NCI-H128 (cell line): ENCODE measurements around the gene TXNRD3.
"Not testable (repeated sequence)": the region's sequence is repeated elsewhere in the genome, so short reads cannot be mapped to it uniquely, and the experiment has no call there.

Experiments used
- DNase-seq: peaks from one replicate; lab custom pipeline; 2025; ENCODE audit not compliant: unreplicated experiment; lab: John Stamatoyannopoulos, UW

Gene TXNRD3

DNA sequence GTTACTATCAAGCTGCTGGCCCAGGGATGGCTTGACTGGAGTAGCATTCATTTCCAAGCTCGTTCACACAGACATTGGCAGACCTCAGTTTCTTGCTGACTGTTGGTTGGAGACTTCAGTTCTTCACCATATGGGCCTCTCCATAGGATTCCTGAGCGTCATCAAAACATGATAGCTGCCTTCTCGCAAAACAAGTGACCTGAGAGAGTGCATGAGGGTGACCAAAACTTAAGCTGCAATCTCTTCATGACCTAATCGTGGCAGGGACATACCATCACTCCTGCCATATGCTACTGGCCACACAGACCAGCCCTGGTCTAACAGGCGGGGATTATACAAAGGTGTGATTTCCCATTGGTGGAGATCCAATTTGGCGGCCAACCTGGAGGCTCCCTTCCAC, 50.2 kb downstream of the TXNRD3 start:
- DNase-seq, result no peak

DNA sequence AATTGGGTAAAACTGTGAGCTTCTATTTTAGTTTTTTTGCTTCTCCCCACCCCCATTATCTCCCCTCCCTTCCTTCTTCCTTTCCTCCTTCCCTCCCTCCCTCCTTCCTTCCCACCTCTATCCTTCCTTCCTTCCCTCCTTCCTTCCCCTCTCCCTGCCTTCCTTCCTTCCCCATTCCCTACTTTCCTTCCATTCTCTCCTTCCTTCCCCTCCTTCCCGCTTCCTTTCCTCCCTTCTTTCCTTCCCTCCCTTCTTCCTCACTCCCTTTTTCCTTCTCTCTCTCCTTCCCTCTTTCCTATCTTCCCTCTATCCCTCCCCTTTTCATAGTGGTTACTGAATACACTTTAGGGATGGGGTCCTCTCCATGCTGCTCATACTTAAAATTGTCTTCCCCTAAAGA, 55.8 kb downstream of the TXNRD3 start:
- no peak for DNase-seq

DNA sequence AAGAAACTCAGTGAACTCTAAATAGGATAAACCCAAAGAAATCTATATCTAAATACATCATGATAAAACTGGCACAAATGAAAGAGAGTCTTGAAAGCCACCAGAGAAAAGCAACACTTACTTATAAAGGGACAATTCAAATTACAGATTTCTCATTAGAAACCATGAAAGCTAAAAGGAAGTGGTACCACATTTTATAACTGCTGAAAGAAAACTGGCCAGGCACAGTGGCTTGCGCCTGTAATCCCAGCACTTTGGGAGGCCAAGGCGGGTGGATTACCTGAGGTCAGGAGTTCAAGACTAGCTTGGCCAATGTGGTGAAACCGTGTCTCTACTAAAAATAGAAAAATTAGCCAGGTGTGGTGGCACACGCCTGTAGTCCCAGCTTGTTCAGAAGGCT, 59.4 kb downstream of the TXNRD3 start:
- not testable (repeated sequence) for DNase-seq

DNA sequence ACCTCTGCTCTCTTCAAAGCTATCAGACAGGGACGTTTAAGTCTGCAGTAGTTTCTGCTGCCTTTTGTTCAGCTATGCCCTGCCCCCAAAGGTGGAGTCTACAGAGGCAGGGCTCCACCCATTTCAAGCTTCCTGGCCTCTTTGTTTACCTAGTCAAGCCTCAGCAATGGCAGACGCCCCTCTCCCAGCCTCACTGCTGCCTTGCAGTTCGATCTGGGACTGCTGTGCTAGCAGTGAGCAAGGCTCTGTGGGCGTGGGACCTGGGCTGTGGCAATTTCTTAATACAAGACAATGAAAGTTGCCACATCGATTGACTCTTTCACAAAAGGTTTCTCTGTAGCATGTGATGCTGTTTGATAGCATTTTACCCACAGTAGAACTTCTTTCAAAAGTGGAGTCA, 63.4 kb downstream of the TXNRD3 start:
- not testable (repeated sequence) for DNase-seq

DNA sequence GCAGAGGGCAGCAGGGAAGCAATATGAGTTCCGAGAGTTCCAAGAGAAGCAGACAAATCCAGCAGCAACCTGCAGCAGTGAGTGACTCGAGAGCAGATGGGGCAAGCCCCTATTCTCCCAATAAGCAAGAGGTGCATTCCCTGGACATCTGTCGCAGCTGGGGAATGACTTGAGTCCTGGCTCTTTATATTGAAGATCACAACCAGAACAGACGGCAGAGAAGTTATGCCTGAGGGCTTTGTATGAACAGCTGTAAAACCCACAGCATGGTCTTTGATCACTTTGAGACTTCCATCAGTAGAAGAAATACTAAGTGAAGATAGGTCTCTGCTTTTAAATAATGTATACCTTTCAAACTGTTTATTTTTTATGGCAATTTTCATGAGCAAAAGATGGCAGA, 72.6 kb downstream of the TXNRD3 start:
- no peak for DNase-seq

DNA sequence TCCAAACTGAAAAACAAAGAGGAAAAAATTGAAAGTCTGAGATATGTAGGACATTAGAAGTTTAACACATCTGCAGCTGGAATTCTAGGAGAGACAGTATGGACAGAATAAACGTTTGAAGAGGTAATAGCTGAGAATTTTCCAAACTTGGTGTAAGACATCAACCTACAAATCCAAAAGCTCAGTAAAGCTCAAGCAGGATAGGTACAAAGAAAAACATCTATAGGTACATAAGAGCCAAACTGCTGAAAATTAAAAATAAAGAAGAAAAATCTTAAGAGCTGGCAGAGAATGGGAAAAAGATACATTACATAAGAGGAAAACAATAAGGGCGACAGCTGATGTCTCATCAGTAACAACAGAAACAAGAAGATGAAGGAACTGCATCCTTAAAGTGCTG, 73.4 kb downstream of the TXNRD3 start:
- no peak for DNase-seq

DNA sequence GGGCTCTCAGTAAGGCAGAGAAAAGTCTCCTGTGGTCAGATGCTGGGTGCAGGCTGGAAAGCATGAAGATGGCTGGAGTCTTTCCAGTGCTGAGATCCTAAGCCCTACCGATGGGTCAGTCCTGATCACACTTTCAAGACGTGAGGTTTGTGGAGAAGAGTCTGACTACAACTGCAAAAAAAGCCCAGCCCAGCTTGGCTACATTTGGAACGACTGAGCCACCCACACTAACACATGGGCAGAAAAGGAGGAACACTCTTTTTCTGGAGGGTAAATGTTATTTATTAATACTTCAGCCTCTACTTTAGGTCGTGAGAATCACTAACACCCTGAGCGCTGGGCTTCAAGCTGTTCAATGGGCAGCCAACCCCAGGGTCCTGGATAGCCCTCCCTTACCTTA, 74.2 kb downstream of the TXNRD3 start:
- no peak for DNase-seq

DNA sequence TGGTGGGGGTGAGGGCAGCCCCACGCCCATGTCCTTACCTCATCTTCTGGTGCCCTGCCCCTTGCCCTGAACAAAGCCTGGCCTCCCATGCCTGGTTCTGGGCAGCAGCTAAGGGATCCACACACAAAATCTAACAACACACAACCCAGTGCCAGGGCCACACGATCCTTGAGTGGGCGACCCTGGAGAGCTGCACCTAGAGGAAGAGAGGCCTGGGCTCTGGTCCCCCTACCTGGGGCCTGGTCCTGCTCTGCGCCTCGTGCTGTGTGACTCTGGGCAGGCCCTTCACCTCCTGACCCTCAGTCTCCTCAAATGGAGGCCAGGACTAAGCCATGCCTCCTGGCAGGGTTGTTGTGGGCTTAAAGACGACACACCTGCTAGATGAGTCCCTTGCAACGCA, 76.2 kb downstream of the TXNRD3 start:
- DNase-seq, result no peak

DNA sequence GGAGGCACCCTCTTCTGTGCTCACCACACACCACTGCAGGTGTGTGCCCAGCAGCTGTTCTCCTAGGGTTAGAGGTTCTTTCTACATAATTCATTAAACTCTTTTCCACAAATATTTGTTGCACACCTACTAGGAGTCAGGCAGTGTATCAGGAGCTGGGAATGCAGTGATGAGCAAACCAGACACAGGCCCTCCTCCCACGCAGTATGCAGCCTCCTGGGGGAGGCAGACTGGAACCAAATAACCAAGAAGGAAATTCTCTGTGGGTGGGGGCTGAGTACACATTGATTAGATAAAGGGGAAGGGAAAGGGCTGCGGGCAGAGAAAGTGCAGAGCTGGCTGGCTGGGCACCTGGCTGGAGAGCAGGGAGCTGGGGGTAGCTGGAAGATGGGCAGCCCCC, 77.7 kb downstream of the TXNRD3 start:
- DNase-seq, result no peak

DNA sequence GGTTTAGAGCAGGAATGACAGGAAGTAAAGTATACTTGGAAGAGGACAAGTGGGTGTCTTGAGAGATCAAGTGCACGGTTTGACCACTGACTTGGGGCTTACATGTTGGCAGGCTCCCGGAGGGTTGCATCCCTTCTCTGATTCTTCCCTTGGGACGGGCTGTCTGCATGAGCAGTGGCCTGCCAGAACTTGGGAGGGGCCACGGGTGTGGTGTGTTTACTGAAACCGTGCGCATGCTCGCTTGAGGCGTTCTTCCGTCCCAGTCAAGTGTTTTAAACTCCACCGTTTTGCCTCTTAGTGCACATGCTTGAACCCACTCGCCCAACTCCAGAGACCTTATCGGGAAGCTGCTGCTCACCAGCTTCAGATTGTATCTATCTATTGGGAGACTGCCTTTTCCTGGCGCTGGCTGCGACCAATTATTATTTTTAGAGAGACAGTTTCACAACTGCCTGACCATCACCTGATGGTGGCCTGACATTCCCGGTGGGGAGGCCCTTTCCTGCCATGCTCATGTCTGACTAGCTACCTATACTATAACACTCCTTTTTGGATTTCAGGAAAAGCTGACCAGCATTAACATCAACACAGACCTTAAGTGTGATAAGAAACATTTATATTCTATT, 81.3 kb downstream of the TXNRD3 start:
- no peak for DNase-seq

DNA sequence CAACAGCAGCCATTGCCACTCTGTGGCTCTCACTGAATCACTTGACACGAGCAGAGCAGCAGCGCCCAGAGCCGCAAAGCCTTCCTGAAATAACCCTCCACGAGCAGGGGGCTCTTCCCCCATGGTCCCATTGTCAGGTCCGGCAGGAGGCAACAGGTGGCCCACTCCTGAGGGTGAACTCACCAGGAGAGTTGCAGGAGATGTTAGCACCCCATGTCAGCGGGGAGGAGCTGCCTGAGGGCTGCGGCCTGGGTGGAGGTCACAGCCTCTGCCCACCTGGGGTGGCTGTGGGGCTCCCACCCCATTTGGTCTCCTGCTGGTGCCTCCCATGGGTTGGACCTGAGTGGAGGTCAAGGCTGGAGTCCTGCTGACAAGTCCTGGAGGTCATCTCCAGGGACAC, 83.8 kb downstream of the TXNRD3 start:
- no peak for DNase-seq

DNA sequence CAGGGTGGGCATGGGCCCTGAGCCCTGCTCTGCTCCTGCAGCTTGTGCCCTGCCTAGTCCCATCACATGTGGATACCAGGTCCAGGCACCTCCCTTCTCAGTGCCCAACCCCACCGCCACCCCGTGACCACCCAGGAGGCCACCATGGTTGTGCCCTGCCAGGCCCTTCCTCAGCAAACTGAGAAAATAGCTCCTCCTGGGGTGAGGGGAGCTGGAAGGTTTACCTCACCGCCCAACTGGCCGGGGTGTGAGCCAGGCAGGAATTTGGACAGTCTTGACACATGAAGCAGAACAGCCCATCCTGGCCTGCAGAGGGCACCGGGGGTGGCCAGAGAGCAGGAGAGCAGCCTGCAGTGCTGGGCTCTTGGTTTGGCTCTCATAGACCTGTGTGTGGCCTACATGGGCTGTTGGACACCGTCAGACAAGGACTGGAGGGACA, 84.8 kb downstream of the TXNRD3 start:
- DNase-seq, result no peak

DNA sequence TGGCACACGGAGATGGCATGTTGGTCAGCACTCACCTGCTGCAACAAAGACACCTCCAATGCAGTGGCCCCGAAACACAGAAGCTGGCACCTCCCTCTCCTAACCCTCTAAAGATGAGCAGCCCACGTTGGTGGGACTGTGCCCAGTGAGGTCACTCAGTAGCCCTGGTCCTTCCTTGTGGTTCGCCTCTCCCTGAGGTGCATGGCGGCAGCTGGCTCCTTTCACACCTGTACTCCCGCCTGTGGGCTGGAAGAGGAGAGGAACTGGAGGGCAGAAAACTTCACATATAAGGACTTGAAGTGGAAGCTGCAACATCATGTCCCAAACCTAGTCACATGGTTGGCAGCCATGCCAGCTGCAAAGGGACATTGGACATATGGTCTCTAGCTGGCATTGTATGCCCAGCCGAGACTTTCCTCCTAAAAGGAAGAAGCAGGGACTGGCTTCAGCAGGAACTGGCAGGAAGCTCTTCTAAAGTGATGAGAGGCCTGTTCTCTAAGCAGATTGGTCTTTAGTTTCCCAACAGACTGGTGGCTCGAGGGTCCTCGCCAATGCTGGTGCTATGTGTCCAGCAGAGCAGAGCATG, 85.4 kb downstream of the TXNRD3 start:
- DNase-seq, result no peak

DNA sequence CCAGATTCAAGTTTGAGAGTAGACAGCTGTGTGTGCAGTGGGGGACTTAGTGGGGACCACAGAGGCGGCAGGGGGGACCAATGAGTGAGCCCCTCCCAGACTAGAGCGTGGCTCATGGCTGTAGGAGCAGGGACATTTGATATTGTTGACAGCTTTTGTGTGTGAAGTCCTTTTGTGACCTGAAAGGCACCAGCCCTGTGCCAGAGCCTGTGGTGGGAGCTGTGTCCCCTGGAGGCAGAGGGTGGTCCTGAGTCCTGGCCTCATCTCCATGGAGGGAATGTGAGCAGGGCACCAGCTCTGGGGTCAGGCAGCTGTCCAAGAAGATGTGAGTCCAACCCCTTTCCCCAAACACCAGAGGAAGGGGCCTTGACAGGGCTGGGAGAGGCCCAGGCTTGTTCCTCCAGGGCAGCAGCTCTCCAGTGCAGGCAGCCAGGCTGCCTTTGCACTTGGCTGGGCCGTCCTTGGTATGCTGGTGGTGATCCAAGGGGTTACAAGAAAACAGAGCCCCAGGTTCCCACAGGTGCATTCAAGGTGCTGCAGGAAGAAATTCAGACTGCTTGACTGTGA, 86.1 kb downstream of the TXNRD3 start:
- DNase-seq, result no peak

DNA sequence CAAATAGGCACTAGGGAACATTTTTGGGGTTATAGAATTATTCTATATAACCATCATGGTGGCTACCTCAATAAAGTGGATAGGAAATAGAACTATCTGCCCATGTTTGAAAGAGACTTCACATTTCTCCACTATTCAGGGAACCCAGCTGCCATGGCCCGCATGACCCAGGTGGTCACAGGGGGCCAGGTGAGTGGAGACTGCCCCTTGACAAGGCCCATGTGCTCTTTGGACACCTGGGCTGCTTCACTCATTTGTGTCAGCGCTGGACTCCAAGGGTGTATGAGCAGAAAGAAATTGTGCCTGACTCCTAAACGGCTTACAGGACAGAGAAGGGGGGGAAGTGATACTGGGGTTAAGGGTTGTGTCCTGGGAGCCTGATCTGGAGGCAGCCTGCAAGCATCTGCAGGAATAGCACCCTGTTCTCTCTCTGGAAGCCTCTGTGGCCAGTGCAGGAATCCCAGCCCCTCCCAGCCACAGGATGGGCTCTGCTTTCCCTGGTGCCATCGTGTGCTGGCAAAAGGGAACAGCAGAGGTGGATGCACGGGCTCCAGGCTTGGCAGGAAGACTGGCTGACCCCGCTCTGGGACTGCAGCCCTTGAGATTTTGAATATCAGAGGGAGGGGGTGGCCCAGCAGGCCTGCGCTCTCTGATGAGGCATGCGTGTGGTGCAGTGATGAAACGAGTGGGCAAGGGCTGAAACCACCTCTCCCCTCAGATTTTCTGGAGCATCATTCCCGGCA, 87.1 kb downstream of the TXNRD3 start:
- no peak for DNase-seq

DNA sequence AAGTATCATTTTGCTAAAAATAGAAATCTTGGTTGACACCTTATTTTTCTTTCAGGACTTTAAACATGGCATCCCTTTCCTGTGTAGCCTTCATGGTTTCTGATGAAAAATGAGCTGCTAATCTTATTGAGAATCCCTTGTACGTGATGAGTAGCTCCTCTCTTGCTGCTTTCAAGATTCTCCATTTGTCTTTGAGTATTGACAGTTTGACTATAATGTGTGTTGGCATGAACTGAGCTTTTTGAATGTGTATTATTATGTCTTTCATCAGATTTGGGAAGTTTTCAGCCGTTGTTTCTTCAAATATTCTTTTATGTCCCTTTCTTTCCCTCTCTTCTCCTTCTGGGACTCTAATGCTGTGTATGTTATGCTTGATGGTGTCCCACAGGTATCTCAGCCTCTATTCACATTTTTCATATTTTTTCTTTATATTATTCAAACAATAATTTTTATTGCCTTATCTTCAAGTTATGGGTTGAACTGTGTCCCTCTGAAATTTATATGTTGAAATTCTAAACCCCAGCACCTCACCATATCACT, 92.1 kb downstream of the TXNRD3 start:
- no peak for DNase-seq

DNA sequence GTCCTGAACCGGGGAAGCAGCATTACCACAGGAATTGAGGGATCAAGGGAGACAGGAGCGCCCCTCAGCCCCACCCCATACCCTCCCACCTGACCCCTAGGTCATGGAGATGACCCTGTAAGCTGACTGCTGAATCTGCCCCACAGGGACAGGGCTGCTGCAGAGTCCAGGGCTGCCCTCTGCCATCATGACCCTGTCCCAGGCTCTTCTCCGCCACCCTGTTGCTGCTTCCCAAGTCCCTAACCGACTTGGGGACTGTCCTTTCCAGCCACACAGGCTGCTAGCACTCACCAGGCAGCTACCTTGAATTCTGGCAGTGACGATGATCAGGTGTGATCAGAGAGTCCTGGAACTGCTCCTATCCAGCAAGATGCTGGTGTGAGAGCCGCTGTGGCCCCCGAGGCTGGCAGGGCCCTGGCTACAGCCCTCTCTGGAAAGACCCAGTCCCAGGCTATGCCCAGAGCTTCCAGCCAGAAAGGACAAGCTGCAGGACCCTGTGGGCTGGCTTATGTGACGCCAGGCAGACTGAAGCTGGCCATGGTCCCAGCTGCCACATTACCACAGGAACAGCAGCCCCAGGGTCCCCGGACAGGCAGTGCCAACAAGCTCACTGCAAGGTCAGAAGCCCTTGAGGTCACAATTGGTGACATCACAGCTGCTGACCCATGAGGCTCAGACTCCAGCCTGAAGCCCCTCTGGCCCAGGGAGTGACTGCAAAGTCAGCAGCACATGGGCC, 96.4 kb downstream of the TXNRD3 start, which contains the start of gene C3orf22:
C3orf22 (minus strand) TSS at position 597 of the 736 bp plus-strand sequence. CDS start 5,542 bp downstream, outside the sequence.
- no peak for DNase-seq

DNA sequence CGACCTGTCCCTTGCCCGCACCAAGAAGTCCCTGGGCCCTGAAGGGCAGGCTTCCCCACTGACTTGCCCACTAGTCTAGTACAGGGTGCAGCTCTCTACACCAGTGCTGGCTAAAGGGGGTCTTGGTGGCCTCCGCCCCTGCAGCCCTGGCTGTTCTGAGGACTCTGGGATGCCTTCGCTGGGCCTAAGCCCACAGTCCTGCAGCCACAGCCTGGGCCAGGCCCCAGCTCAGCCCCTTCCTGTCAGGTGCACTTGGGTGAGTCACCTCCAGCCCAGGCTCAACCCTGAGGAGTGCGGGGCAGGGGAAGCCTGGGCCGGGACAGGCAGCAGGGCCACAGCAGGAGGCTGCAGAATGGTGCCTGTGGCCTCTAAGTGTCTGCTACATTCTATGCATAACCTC, 97.2 kb downstream of the TXNRD3 start:
- DNase-seq, result no peak

DNA sequence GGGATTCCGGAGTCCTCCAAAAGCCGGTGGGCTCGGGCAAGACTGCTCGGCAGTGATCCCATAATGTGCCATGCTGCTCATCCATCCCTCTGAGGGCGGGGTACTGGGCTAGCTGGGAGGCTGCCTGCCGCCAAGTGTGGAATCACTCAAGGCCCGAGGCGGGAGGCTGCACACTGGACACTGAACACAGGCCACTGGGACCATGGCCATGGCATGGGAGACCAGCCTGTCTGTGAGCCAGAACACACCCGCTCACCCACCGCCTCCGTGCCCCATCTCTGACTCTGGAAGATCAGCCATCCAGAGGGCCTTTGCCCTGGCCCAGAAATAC, 97.5 kb downstream of the TXNRD3 start:
- no peak for DNase-seq
